IPS DF 6.9 (cell line): ENCODE measurements around the gene ATP10B.

Source experiments
- DNase-seq: peaks from one replicate; pipeline ENCODE4 v3.0.0-alpha.2; 2013; ENCODE audit warnings: low read depth, low spot score
- H3K27ac ChIP-seq: one replicate; pipeline ENCODE4 v1.5.1; 2013; ENCODE audit warnings: low read length, control low read depth
- H3K27me3 ChIP-seq: 2 replicates; pipeline ENCODE4 v1.6.1; 2013; ENCODE audit warnings: mild to moderate bottlenecking, low read length; ENCODE audit not compliant: control insufficient read depth, insufficient read depth
- H3K36me3 ChIP-seq: 2 replicates; pipeline ENCODE4 v1.6.1; 2013; ENCODE audit warnings: low read length; ENCODE audit not compliant: control insufficient read depth, insufficient read depth
- H3K4me1 ChIP-seq: 2 replicates; pipeline ENCODE4 v1.6.1; 2013; ENCODE audit warnings: low read length; ENCODE audit not compliant: control insufficient read depth, insufficient read depth
- H3K4me3 ChIP-seq: 2 replicates; pipeline ENCODE4 v1.5.1; 2013; ENCODE audit warnings: mild to moderate bottlenecking, low read length
- H3K9me3 ChIP-seq: 2 replicates; pipeline ENCODE4 v1.6.1; 2013; ENCODE audit warnings: low read length, inconsistent platforms; ENCODE audit not compliant: control insufficient read depth, insufficient read depth
- WGBS: extraction: QIAGEN DNeasy Blood & Tissue Kit; methylation state at CpG from one replicate; pipeline ENCODE4 v1.1.7; 2013; ENCODE audit warnings: mixed read lengths, missing lambda C conversion rate; ENCODE audit not compliant: insufficient read length, insufficient coverage; 5-methylcytosine and 5-hydroxymethylcytosine counted together

Gene ATP10B

DNA sequence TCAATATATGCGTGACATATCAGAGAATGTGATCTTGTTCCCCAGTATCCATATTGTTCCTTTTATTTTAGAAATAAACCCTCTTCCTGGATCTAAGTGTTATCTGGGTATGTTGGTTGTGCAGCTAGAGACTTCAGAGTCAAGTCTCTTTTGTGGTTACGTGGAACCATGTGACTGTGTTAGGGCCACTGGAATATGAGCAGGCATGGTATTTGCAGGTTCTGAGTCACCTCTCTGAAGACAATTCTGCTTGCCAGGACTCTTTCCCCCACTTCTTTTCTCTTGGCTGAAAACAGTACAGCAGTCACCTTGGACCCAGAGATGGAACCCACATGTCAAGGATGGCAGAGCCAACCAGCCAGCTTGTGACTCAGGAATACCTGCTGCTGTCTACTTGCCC lies 59.7 kb downstream of the ATP10B start:
- Histone ChIP-seq H3K9me3 (no peaks in the 10 kb centered on the region), H3K36me3 (no peaks in the 10 kb centered on the region), H3K27me3 (no peaks in the 10 kb centered on the region), H3K27ac (no peak overlapping the region), H3K4me3 (no peak overlapping the region), H3K4me1 (no peaks in the 10 kb centered on the region)
- no peak for DNase-seq
- WGBS, result no CpG with 5 or more reads among the region's 2 CpGs

- no peak overlapping the region for H3K4me3 ChIP-seq
- DNase-seq, result no peak
- no peak overlapping the region for H3K27ac ChIP-seq
- H3K4me1 ChIP-seq, result no peaks in the 10 kb centered on the region
- no peaks in the 10 kb centered on the region for H3K36me3 ChIP-seq
- no peaks in the 10 kb centered on the region for H3K9me3 ChIP-seq
- no peaks in the 10 kb centered on the region for H3K27me3 ChIP-seq
- WGBS, result no CpG with 5 or more reads among the region's 3 CpGs
Observed at GRCh38 chr5:160789219-160789859, 62.7 kb downstream of the ATP10B start.

- Histone ChIP-seq H3K36me3 (no peaks in the 10 kb centered on the region), H3K4me1 (no peaks in the 10 kb centered on the region), H3K27ac (no peak overlapping the region), H3K27me3 (no peaks in the 10 kb centered on the region), H3K9me3 (no peaks in the 10 kb centered on the region), H3K4me3 (no peak overlapping the region)
- WGBS, result no CpG with 5 or more reads among the region's 3 CpGs
- no peak for DNase-seq
Observed at GRCh38 chr5:160788102-160788660, 63.8 kb downstream of the ATP10B start.

- H3K27ac ChIP-seq, result no peak overlapping the region
- H3K36me3 ChIP-seq, result no peaks in the 10 kb centered on the region
- no peaks in the 10 kb centered on the region for H3K4me1 ChIP-seq
- no CpG with 5 or more reads among the region's 4 CpGs for WGBS
- H3K9me3 ChIP-seq, result no peaks in the 10 kb centered on the region
- no peak overlapping the region for H3K4me3 ChIP-seq
- no peaks in the 10 kb centered on the region for H3K27me3 ChIP-seq
- peak; percentile 22 for DNase-seq
Observed at GRCh38 chr5:160787240-160787639, 64.8 kb downstream of the ATP10B start.

DNA sequence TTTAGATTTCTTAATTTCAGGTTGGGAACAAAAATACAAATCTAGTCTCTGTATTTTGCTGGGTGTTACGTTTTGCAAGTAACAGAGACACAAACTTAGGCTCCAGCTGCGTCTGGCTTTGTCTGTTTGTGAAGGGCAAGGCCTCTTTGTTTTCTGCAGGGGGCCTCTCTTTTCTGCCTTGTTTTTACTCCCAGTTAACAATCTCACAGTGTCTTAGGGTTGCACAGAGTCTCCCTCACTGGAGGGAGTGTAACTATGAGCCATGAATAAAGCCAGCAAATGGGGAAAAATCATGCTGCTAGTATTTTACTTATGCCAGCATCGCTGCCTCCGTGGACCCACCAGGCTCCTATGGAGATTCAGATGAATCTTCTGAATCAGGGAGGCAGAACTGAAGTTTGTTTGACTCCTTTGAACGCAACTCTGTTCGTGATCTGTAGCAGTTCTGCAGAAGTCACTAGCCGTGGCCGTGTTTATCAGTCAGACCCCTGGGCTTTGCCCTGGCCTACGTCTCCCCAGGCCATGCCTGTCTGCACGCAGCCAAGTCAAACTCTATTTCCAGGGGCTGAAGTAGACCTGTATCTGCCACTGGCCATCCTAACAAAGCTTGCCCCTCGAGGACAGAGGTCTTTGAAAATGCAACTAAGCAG lies 77.2 kb downstream of the ATP10B start:
- no peaks in the 10 kb centered on the region for H3K36me3 ChIP-seq
- H3K27me3 ChIP-seq, result no peaks in the 10 kb centered on the region
- no peak overlapping the region for H3K4me3 ChIP-seq
- no peak for DNase-seq
- no CpG with 5 or more reads among the region's 11 CpGs for WGBS
- no peak overlapping the region for H3K27ac ChIP-seq
- no peaks in the 10 kb centered on the region; the same call in 1 of the 2 replicates for H3K4me1 ChIP-seq
- no peaks in the 10 kb centered on the region for H3K9me3 ChIP-seq

DNA sequence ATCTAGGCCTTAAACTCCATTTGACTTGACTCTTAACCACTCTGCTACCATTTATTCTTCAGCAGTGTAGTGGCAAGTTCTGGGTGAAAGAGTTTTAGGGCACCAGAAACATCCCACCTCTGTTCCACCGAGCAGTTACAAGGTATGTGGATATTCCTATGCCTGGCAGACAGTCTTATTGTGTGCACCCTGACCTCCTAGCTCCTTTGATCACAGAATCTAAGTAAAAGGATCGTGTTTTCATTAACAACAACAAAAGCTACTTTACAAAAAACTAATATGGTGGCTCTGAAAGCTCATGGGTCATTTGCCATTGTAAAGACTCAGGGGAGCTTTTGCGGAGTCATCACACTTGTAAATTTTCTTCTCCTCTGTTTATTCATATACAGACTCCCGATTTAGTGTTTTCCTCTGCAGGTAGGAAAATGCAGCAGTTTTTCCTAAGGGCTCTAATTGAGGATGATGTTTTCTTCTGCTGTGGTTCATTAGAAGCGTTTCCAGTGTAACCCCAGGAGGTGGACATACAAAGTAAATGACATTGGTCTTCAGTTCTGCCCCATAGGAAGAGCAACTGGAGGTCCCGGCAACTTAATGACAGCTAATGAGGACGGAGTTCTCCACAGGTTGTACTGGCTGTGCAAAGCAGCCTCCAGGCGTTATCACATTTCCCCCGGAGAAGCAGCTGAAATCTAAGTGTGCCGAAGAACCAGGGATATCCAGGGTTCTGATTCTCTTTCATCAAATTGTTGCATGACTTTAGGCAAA lies 78.2 kb downstream of the ATP10B start:
- Histone ChIP-seq H3K4me1 (no peaks in the 10 kb centered on the region; the same call in 1 of the 2 replicates), H3K27me3 (no peaks in the 10 kb centered on the region), H3K36me3 (no peaks in the 10 kb centered on the region), H3K9me3 (no peaks in the 10 kb centered on the region), H3K27ac (no peak overlapping the region), H3K4me3 (no peak overlapping the region)
- no peak for DNase-seq
- no CpG with 5 or more reads among the region's 10 CpGs for WGBS

DNA sequence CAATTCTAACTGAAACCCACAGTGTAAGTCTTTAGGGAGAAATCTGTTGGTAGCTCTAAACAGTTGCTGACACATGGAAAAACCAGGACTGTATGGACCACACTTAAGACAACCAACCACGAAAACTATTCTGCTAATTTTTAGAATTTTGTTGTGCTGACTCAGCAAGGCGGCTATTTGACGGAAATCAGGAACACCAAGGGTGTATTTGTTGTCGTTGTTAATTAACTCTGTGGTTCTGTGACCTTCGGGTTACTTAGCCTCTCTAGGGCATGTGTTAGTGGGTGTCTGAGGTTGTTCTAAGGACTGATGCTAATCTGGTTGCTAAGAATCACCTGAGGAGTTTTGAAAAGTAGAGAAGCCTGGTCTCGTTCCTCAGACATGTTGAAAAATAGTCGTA lies 79.2 kb downstream of the ATP10B start:
- H3K9me3 ChIP-seq, result no peaks in the 10 kb centered on the region
- no peaks in the 10 kb centered on the region for H3K27me3 ChIP-seq
- no peak overlapping the region for H3K4me3 ChIP-seq
- H3K36me3 ChIP-seq, result no peaks in the 10 kb centered on the region
- H3K4me1 ChIP-seq, result no peaks in the 10 kb centered on the region; the same call in 1 of the 2 replicates
- WGBS, result no CpG with 5 or more reads among the region's 7 CpGs
- H3K27ac ChIP-seq, result no peak overlapping the region
- no peak for DNase-seq

DNA sequence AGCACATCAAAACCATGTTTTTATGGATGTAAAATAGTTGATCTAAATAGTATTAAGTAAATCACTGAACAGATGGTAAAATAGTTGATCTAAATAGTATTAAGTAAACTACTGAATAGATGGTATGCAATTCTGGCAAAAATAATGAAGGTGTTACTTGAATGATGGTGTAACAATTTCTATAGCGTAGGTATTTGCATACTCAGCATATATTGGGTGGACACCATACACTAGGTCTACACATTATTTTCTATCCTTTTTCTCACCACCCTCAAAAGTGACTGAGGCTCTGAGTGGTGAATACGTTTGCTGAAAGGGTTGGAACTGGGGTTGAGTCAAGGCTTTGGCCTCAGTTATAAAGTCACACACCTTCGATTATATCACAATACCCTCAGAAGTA lies 81.3 kb downstream of the ATP10B start:
- WGBS, result no CpG with 5 or more reads among the region's 3 CpGs
- no peak for DNase-seq
- no peaks in the 10 kb centered on the region for H3K27me3 ChIP-seq

DNA sequence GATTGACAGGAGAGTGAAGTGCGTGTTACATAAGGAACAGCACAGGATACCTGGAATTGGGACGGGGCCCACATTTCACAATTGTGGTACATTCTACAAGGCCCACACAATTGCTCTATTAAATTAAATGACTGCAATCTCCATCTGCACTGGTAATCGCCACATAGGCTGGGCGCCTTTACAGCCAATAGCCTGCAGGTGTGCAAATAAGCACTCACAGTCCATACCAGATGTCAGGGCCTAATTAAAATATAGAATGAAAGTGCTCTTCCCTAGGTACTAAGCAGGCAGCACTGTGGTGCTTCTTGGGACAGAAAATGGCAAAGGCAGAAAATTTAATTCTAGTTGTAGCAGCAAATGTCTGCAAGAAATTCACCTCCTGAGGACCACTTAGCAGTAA lies 82.7 kb downstream of the ATP10B start:
- no peaks in the 10 kb centered on the region for H3K9me3 ChIP-seq
- no peaks in the 10 kb centered on the region for H3K27me3 ChIP-seq
- H3K4me3 ChIP-seq, result no peak overlapping the region
- no peak overlapping the region for H3K27ac ChIP-seq
- H3K4me1 ChIP-seq, result no peaks in the 10 kb centered on the region
- WGBS, result no CpG with 5 or more reads among the region's 4 CpGs
- no peak for DNase-seq
- H3K36me3 ChIP-seq, result no peaks in the 10 kb centered on the region

More for the DNA sequence above, 81.3 kb downstream of the ATP10B start:
- Histone ChIP-seq H3K4me1 (no peaks in the 10 kb centered on the region; the same call in 1 of the 2 replicates), H3K4me3 (no peak overlapping the region), H3K9me3 (no peaks in the 10 kb centered on the region), H3K36me3 (no peaks in the 10 kb centered on the region), H3K27ac (no peak overlapping the region)

DNA sequence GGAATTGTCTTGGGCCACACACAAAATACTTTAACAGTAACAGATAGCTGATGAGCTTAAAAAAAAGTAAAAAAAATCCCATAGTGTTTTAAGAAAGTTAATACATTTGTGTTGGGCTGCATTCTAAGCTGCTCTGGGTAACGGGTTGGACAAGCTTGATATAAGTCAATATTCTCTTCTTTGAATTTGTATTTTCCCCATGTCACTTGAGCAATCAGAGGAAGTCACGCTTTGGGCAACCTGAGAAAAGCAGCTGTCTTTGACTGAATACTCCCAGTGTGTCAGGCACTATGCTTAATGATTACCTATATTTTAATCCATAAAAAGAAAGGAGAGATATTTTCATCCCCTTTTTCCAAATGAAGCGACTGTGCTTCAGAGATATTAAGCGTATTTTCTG lies 84.9 kb downstream of the ATP10B start:
- Histone ChIP-seq H3K27me3 (no peaks in the 10 kb centered on the region), H3K27ac (no peak overlapping the region), H3K4me3 (no peak overlapping the region), H3K9me3 (no peaks in the 10 kb centered on the region), H3K36me3 (no peaks in the 10 kb centered on the region), H3K4me1 (no peaks in the 10 kb centered on the region)
- WGBS, result no CpG with 5 or more reads among the region's 4 CpGs
- no peak for DNase-seq
